Peyer's patch (tissue), 4 donors: ENCODE results near the gene ST6GAL1.

Experiments
- POLR2A ChIP-seq, 2 donors: fragments of 450-650 bp; IDR thresholded peaks; one replicate each; pipeline ENCODE4 v1.5.1; 2017; ENCODE audit warnings: antibody characterized with exemption in 2 of 2, mild to moderate bottlenecking in 2 of 2, moderate library complexity in 2 of 2
- TF ChIP-seq, protein P1 (sequence below), 6 experiments: fragments of 450-650 bp in 4 of 6; fragments of 200-600 bp in 2 of 6; sonication (generic) in 1 of 6; IDR thresholded peaks; one replicate each; pipeline ENCODE4 v1.5.1; 2017 to 2019; ENCODE audit warnings: antibody characterized with exemption in 6 of 6, mild to moderate bottlenecking in 3 of 6, moderate library complexity in 1 of 6

GRCh38 chr3:187020376-187020775, 90.0 kb downstream of the ST6GAL1 start:
- TF ChIP-seq, protein P1, sequence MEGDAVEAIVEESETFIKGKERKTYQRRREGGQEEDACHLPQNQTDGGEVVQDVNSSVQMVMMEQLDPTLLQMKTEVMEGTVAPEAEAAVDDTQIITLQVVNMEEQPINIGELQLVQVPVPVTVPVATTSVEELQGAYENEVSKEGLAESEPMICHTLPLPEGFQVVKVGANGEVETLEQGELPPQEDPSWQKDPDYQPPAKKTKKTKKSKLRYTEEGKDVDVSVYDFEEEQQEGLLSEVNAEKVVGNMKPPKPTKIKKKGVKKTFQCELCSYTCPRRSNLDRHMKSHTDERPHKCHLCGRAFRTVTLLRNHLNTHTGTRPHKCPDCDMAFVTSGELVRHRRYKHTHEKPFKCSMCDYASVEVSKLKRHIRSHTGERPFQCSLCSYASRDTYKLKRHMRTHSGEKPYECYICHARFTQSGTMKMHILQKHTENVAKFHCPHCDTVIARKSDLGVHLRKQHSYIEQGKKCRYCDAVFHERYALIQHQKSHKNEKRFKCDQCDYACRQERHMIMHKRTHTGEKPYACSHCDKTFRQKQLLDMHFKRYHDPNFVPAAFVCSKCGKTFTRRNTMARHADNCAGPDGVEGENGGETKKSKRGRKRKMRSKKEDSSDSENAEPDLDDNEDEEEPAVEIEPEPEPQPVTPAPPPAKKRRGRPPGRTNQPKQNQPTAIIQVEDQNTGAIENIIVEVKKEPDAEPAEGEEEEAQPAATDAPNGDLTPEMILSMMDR (IDR thresholded peaks at IDR 0.05), result no peak
- TF ChIP-seq POLR2A (IDR thresholded peaks at IDR 0.05), result no peak
